Measurements from ENCODE around the gene RHEX.

- TF ChIP-seq, protein P1, sequence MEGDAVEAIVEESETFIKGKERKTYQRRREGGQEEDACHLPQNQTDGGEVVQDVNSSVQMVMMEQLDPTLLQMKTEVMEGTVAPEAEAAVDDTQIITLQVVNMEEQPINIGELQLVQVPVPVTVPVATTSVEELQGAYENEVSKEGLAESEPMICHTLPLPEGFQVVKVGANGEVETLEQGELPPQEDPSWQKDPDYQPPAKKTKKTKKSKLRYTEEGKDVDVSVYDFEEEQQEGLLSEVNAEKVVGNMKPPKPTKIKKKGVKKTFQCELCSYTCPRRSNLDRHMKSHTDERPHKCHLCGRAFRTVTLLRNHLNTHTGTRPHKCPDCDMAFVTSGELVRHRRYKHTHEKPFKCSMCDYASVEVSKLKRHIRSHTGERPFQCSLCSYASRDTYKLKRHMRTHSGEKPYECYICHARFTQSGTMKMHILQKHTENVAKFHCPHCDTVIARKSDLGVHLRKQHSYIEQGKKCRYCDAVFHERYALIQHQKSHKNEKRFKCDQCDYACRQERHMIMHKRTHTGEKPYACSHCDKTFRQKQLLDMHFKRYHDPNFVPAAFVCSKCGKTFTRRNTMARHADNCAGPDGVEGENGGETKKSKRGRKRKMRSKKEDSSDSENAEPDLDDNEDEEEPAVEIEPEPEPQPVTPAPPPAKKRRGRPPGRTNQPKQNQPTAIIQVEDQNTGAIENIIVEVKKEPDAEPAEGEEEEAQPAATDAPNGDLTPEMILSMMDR (conservative IDR thresholded peaks at IDR 0.05 in 1 of 2, IDR thresholded peaks at IDR 0.05 in 1 of 2; ENCODE audit: low read depth in 1 of 2, low read length in 2 of 2), result no peak
- TF ChIP-seq EZH2 (IDR thresholded peaks at IDR 0.05; ENCODE audit: low read length, missing control alignments), result no peak
Measured at GRCh38 chr1:206004826-206005225, 48.1 kb upstream of the RHEX start.
